HepG2 (cell line): ENCODE results near the gene BTG2. TPM values are rescaled to one million over a fixed set of nuclear protein-coding genes. Genes with fewer than 3 reads are reported as not detected.

Source experiments
- ATAC-seq: fragments of 200-7000 bp; cut with Tn5 transposase; 3 replicates; pipeline ENCODE4 v1.9.1; 2020; ENCODE audit warnings: mild to moderate bottlenecking, moderate library complexity
- BruUV-seq: library from RNA; stranded (reverse); fragments of 400-500 nt; replicated peaks from 2 replicates; lab custom pipeline; 2021; lab: Mats Ljungman, UMichigan
- CTCF ChIA-PET: fragments of 300-600 bp; formaldehyde crosslinking; extraction: SDS; loops from one replicate; lab custom pipeline; 2021; ENCODE audit warnings: low total read pairs, inconsistent platforms, low intra/inter-chr PET ratio; lab: Yijun Ruan, JAX
- POLR2A ChIA-PET: fragments of 350-600 bp; sonication (Branson Sonifier 250); formaldehyde crosslinking; loops from one replicate; lab custom pipeline; 2020; ENCODE audit warnings: antibody characterized with exemption, inconsistent platforms; lab: Yijun Ruan, JAX
- DNase-seq: peaks from one replicate; pipeline ENCODE4 v3.0.0-alpha.2; 2015; ENCODE audit warnings: low spot score
- FAIRE-seq: peaks from 3 replicates; lab custom pipeline; 2011; peaks lifted over from hg19 to GRCh38; lab: Jason Lieb, UNC
- H2AFZ ChIP-seq: one replicate; pipeline ENCODE4 v1.6.1; 2011; ENCODE audit warnings: low read length, inconsistent platforms
- H3K27ac ChIP-seq: fragments of 300-600 bp; 3 replicates; pipeline ENCODE4 v1.8.0; 2011; ENCODE audit warnings: mixed run types, mild to moderate bottlenecking, mixed read lengths, low read length, inconsistent platforms; ENCODE audit not compliant: insufficient read depth; ENCODE audit errors: extremely low read length
- H3K27me3 ChIP-seq, 2 experiments: fragments of 200-600 bp in 1 of 2; 2 replicates in 1 of 2; 3 replicates in 1 of 2; pipeline versions ENCODE4 v1.6.0 to v1.8.0; 2011; ENCODE audit warnings: low read length in 2 of 2, mild to moderate bottlenecking in 2 of 2, moderate library complexity in 2 of 2, inconsistent platforms in 1 of 2; ENCODE audit not compliant: insufficient read depth in 2 of 2, control insufficient read depth in 1 of 2
- H3K36me3 ChIP-seq, 2 experiments: fragments of 200-600 bp in 1 of 2; replicated peaks in 1 of 2; 2 replicates in 1 of 2; 3 replicates in 1 of 2; pipeline versions ENCODE4 v1.5.1 to v1.8.0; 2011; ENCODE audit warnings: low read length in 2 of 2, inconsistent platforms in 1 of 2; ENCODE audit not compliant: insufficient read depth in 2 of 2, control insufficient read depth in 1 of 2
- H3K4me1 ChIP-seq: 2 replicates; pipeline ENCODE4 v1.5.1; 2012; ENCODE audit warnings: low read length, inconsistent platforms; ENCODE audit not compliant: insufficient read depth
- H3K4me2 ChIP-seq: 2 replicates; pipeline ENCODE4 v1.6.0; 2011; ENCODE audit warnings: low read depth, low read length, inconsistent platforms
- H3K4me3 ChIP-seq, 3 experiments: fragments of 200-600 bp in 1 of 3; sonication (generic), shearing (Covaris generic) in 1 of 3; replicated peaks in 1 of 3; 2 replicates each; pipeline ENCODE4 v1.5.1; 2011 to 2016; ENCODE audit warnings: low read length in 3 of 3, inconsistent platforms in 2 of 3, low read depth in 2 of 3, mild to moderate bottlenecking in 2 of 3, control low read depth in 1 of 3, mixed read lengths in 1 of 3; ENCODE audit not compliant: insufficient read depth in 1 of 3
- H3K79me2 ChIP-seq: one replicate; pipeline ENCODE4 v1.6.1; 2011; ENCODE audit warnings: low read length, inconsistent platforms; ENCODE audit not compliant: insufficient read depth
- H3K9ac ChIP-seq: 2 replicates; pipeline ENCODE4 v1.6.0; 2011; ENCODE audit warnings: mild to moderate bottlenecking, low read depth, low read length, inconsistent platforms; ENCODE audit not compliant: insufficient read depth
- H3K9me3 ChIP-seq: 2 replicates; pipeline ENCODE4 v1.5.1; 2012; ENCODE audit warnings: mild to moderate bottlenecking, low read length
- H4K20me1 ChIP-seq: 2 replicates; pipeline ENCODE4 v1.6.0; 2011; ENCODE audit warnings: inconsistent platforms, mild to moderate bottlenecking, low read length, moderate library complexity; ENCODE audit not compliant: insufficient read depth
- CREM ChIP-seq, 2 experiments: sonication (generic) in 1 of 2; formaldehyde crosslinking in 1 of 2; IDR thresholded peaks; 2 replicates each; pipeline versions ENCODE4 v1.4.0 to v1.6.1; 2016 to 2020; ENCODE audit warnings: antibody characterized with exemption in 1 of 2, mild to moderate bottlenecking in 1 of 2, missing genetic modification reagents in 1 of 2
- CTCF ChIP-seq: sonication (generic); formaldehyde crosslinking; IDR thresholded peaks from 2 replicates; pipeline ENCODE4 v1.5.0; 2020; ENCODE audit warnings: mild to moderate bottlenecking, missing genetic modification reagents, moderate library complexity
- EZH2 ChIP-seq: conservative IDR thresholded peaks from 2 replicates; pipeline ENCODE4 v1.6.1; 2012; ENCODE audit warnings: mild to moderate bottlenecking, low read depth, low read length, moderate library complexity
- FOSL2 ChIP-seq: sonication (generic); formaldehyde crosslinking; IDR thresholded peaks from 2 replicates; pipeline ENCODE4 v1.4.0; 2020; ENCODE audit warnings: missing genetic modification reagents
- FOXM1 ChIP-seq: sonication (generic); formaldehyde crosslinking; IDR thresholded peaks from 2 replicates; pipeline ENCODE4 v1.5.0; 2020; ENCODE audit warnings: missing genetic modification reagents
- FOXO1 ChIP-seq: sonication (generic); formaldehyde crosslinking; IDR thresholded peaks from 2 replicates; pipeline ENCODE4 v1.4.0; 2020; ENCODE audit warnings: missing genetic modification reagents
- HNF1B ChIP-seq: sonication (generic); formaldehyde crosslinking; IDR thresholded peaks from 2 replicates; pipeline ENCODE4 v1.5.1; 2020; ENCODE audit warnings: mild to moderate bottlenecking, moderate library complexity, missing genetic modification reagents
- KLF6 ChIP-seq: IDR thresholded peaks from 2 replicates; pipeline ENCODE4 v1.8.0; 2016; ENCODE audit warnings: missing biosample characterization, missing genetic modification reagents
- RAD21 ChIP-seq: fragments of 450-650 bp; formaldehyde crosslinking; IDR thresholded peaks from 2 replicates; pipeline ENCODE4 v1.5.0; 2020; ENCODE audit warnings: mild to moderate bottlenecking
- SAP130 ChIP-seq: IDR thresholded peaks from 2 replicates; pipeline ENCODE4 v1.6.1; 2016; ENCODE audit warnings: low read depth
- SMC3 ChIP-seq: IDR thresholded peaks from 2 replicates; pipeline ENCODE4 v1.6.1; 2011; ENCODE audit warnings: low read length, improper control_type of control experiment
- STAG1 ChIP-seq: sonication (generic); formaldehyde crosslinking; IDR thresholded peaks from 2 replicates; pipeline ENCODE4 v1.4.0; 2020; ENCODE audit warnings: missing genetic modification reagents
- ZNF430 ChIP-seq: sonication (generic); formaldehyde crosslinking; IDR thresholded peaks from 2 replicates; pipeline ENCODE4 v1.9.0; 2021; ENCODE audit warnings: mild to moderate bottlenecking, missing genetic modification reagents
- ZSCAN25 ChIP-seq: sonication (generic); formaldehyde crosslinking; IDR thresholded peaks from 2 replicates; pipeline ENCODE4 v1.8.0; 2022; ENCODE audit warnings: mild to moderate bottlenecking, missing genetic modification reagents
- WGBS: methylation state at CpG from one replicate; pipeline ENCODE4 v1.1.6; 2017; ENCODE audit warnings: low lambda C conversion rate; 5-methylcytosine and 5-hydroxymethylcytosine counted together
- in situ Hi-C: cut with HindIII; loops from 2 replicates; pipeline ENCODE4 v1.10.0; 2017; ENCODE audit warnings: low pct_unique_long_range_greater_than_20kb; ENCODE audit not compliant: extremely low pct_ligation_motif_present
- intact Hi-C: fragments of 100-400 bp; cut with micrococcal nuclease; formaldehyde crosslinking; loops from one replicate; pipeline ENCODE4 v1.10.0; 2022; ENCODE audit not compliant: unreplicated experiment
- polyA plus RNA-seq, 8 experiments: library from polyadenylated mRNA; depleted of rRNA in 3 of 8; stranded (reverse) in 7 of 8; unstranded in 1 of 8; fragments of >200 nt; fragmentation: Illumina TruSeq in 4 of 8; extraction: Trizol in 4 of 8; gene quantifications; 2 replicates each; pipeline versions ENCODE4 v1.2.1 to v1.2.3, GENCODE V29; 2011 to 2016; ENCODE audit warnings: low read depth in 4 of 8, missing spikeins in 1 of 8, mixed read lengths in 1 of 8; ENCODE audit not compliant: insufficient read depth in 1 of 8
- total RNA-seq, 5 experiments: library from RNA; depleted of rRNA; stranded (reverse); fragments of >200 nt; fragmentation: Illumina TruSeq; extraction: Trizol; gene quantifications; 2 replicates each; pipeline ENCODE4 v1.2.3, GENCODE V29; 2016; ENCODE audit warnings: low read depth in 1 of 5

The BTG2 gene
- total and polyA plus RNA-seq, 2 of the 13 experiments (the other 11 are each of a cell fraction or from before 2014, with no cell fraction given), result 13.6 to 18.3 TPM

- H3K79me2 ChIP-seq, result no peaks in the 10 kb centered on the region
- ATAC-seq (peak; percentile 85), DNase-seq (peak; percentile 69), FAIRE-seq (peak; percentile 84)
- no peaks in the 10 kb centered on the region for H4K20me1 ChIP-seq
- peaks cover 6% of the 10 kb centered on the region; the same call in 1 of the 2 replicates for H3K4me1 ChIP-seq
- BruUV-seq, result no TSS peak
- TF ChIP-seq EZH2 (peak; percentile 89), FOSL2 (CRISPR knock-in tag) (no peak), SMC3 (peak; percentile 78), KLF6 (0 out of 2 replicates have a peak, but pooled peaks have one; percentile 27), FOXM1 (CRISPR knock-in tag) (no peak), RAD21 (CRISPR knock-in tag) (peak; percentile 63), STAG1 (peak; percentile 83), ZNF430 (CRISPR knock-in tag) (no peak), CTCF (CRISPR knock-in tag) (peak; percentile 86), FOXO1 (0 out of 2 replicates have a peak, but pooled peaks have one; percentile 23), HNF1B (CRISPR knock-in tag) (0 out of 2 replicates have a peak, but pooled peaks have one; percentile 31), ZSCAN25 (CRISPR knock-in tag) (no peak), SAP130 (CRISPR knock-in tag) (peak; percentile 15; the same call in 1 of the 2 replicates), CREM (IDR thresholded peaks at IDR 0.05) (no peak), CREM (CRISPR knock-in tag; IDR thresholded peaks at IDR 0.05) (no peak)
- H3K27me3 ChIP-seq, result peaks cover 0 to 21% of the 10 kb centered on the region in 2 experiments; a peak in 2 of 5 replicates
- POLR2A ChIA-PET, result no interaction called here
- no peak overlapping the region for H2AFZ ChIP-seq
- intact Hi-C loops, result loop anchor here (1.0 kb wide), 1 partner anchor 147 kb away; no protein-coding TSS in a partner anchor
- H3K4me2 ChIP-seq, result no peak overlapping the region
- H3K4me3 ChIP-seq, result no peak overlapping the region
- in situ Hi-C loops, result loop anchor here (5.0 kb wide), 2 partner anchors 102 to 147 kb away; no protein-coding TSS in a partner anchor
- H3K36me3 ChIP-seq, result no peaks in the 10 kb centered on the region
- no peak overlapping the region for H3K27ac ChIP-seq
- no peak overlapping the region for H3K9ac ChIP-seq
- 5% methylated on average over 7 of the region's 7 CpGs for WGBS
- CTCF ChIA-PET, result interaction anchor here (1.1 to 3.6 kb wide), 5 partner anchors 67 to 148 kb away, joined by 3 to 41 read pairs (median 4); no protein-coding TSS in a partner anchor
- no peaks in the 10 kb centered on the region for H3K9me3 ChIP-seq
Measured at GRCh38 chr1:203340112-203340790, 34.9 kb downstream of the BTG2 start.
